Skeletal muscle cell (primary cell): ENCODE results near the gene BHLHE40.

Source experiments
- DNase-seq: peaks from one replicate; pipeline ENCODE4 v3.0.0-alpha.2; 2010; ENCODE audit warnings: low read depth
- H3K4me3 ChIP-seq: 2 replicates; pipeline ENCODE4 v1.5.1; 2011; ENCODE audit warnings: low read depth, mild to moderate bottlenecking, control low read depth, low read length, moderate library complexity

Gene BHLHE40

GRCh38 chr3:4995500-4996053, 16.3 kb downstream of the BHLHE40 start:
- peak; percentile 44 for DNase-seq

GRCh38 chr3:4996223-4996765, 17.1 kb downstream of the BHLHE40 start:
- DNase-seq, result no peak
- no peak overlapping the region for H3K4me3 ChIP-seq

More at GRCh38 chr3:4995500-4996053, 16.3 kb downstream of the BHLHE40 start:
- H3K4me3 ChIP-seq, result no peak overlapping the region

- no peak overlapping the region for H3K4me3 ChIP-seq
- no peak for DNase-seq
Measured at GRCh38 chr3:4996771-4997291, 17.6 kb downstream of the BHLHE40 start.

- H3K4me3 ChIP-seq, result no peak overlapping the region
- no peak for DNase-seq
Measured at GRCh38 chr3:4997946-4998345, 18.7 kb downstream of the BHLHE40 start.

- DNase-seq, result no peak
- no peak overlapping the region for H3K4me3 ChIP-seq
Measured at GRCh38 chr3:4999531-5000184, 20.4 kb downstream of the BHLHE40 start.

GRCh38 chr3:5001135-5001534, 21.9 kb downstream of the BHLHE40 start:
- no peak overlapping the region for H3K4me3 ChIP-seq
- no peak for DNase-seq

GRCh38 chr3:5001805-5002173, 22.6 kb downstream of the BHLHE40 start:
- H3K4me3 ChIP-seq, result no peak overlapping the region
- DNase-seq, result no peak

GRCh38 chr3:5002174-5002870, 23.1 kb downstream of the BHLHE40 start:
- no peak for DNase-seq
- H3K4me3 ChIP-seq, result no peak overlapping the region

- no peak overlapping the region for H3K4me3 ChIP-seq
- no peak for DNase-seq
Measured at GRCh38 chr3:5002871-5003247, 23.6 kb downstream of the BHLHE40 start.

- H3K4me3 ChIP-seq, result no peak overlapping the region
- no peak for DNase-seq
Measured at GRCh38 chr3:5004319-5005152, 25.3 kb downstream of the BHLHE40 start.

GRCh38 chr3:5005367-5005766, 26.1 kb downstream of the BHLHE40 start:
- no peak for DNase-seq
- H3K4me3 ChIP-seq, result no peak overlapping the region

- DNase-seq, result no peak
- H3K4me3 ChIP-seq, result no peak overlapping the region
Measured at GRCh38 chr3:5006755-5007202, 27.5 kb downstream of the BHLHE40 start.

GRCh38 chr3:5007873-5008272, 28.6 kb downstream of the BHLHE40 start:
- H3K4me3 ChIP-seq, result no peak overlapping the region

GRCh38 chr3:5009506-5010109, 30.4 kb downstream of the BHLHE40 start:
- DNase-seq, result no peak
- no peak overlapping the region for H3K4me3 ChIP-seq

More at GRCh38 chr3:5007873-5008272, 28.6 kb downstream of the BHLHE40 start:
- no peak for DNase-seq

- no peak for DNase-seq
- no peak overlapping the region for H3K4me3 ChIP-seq
Measured at GRCh38 chr3:5010140-5010539, 30.9 kb downstream of the BHLHE40 start.

- no peak overlapping the region for H3K4me3 ChIP-seq
- no peak for DNase-seq
Measured at GRCh38 chr3:5010706-5011554, 31.7 kb downstream of the BHLHE40 start.

GRCh38 chr3:5011555-5012256, 32.5 kb downstream of the BHLHE40 start:
- DNase-seq, result no peak
- H3K4me3 ChIP-seq, result no peak overlapping the region

- no peak overlapping the region for H3K4me3 ChIP-seq
- no peak for DNase-seq
Measured at GRCh38 chr3:5012367-5012766, 33.1 kb downstream of the BHLHE40 start.
